Measurements from ENCODE around the gene TDRD1. TPM values are rescaled to one million over a fixed set of nuclear protein-coding genes. Genes with fewer than 3 reads are reported as not detected.

TDRD1 gene
- total RNA-seq, 1 donor from 2014 or later: 0.11 TPM

- Mint-ChIP-seq H3K27ac (no peak overlapping the region), H3K36me3 (ENCODE audit: low read depth) (no peaks in the 10 kb centered on the region), H3K9me3 (no peaks in the 10 kb centered on the region), H3K4me3 (ENCODE audit: low read depth) (no peak overlapping the region), H3K27me3 (ENCODE audit: low read depth) (peaks cover 27% of the 10 kb centered on the region), H3K4me1 (ENCODE audit: low read depth) (no peaks in the 10 kb centered on the region)
- intact Hi-C loops (cut with micrococcal nuclease): no loop called here
- no peak for DNase-seq (ENCODE audit: low spot score)
Observed at GRCh38 chr10:114181971-114182370, 2.8 kb downstream of the TDRD1 start.

GRCh38 chr10:114183563-114183962 is 4.4 kb downstream of the TDRD1 start:
- Mint-ChIP-seq H3K27me3 (ENCODE audit: low read depth) (peaks cover 32% of the 10 kb centered on the region), H3K4me1 (ENCODE audit: low read depth) (no peaks in the 10 kb centered on the region), H3K4me3 (ENCODE audit: low read depth) (no peak overlapping the region), H3K27ac (no peak overlapping the region), H3K9me3 (no peaks in the 10 kb centered on the region), H3K36me3 (ENCODE audit: low read depth) (no peaks in the 10 kb centered on the region)
- intact Hi-C loops (cut with micrococcal nuclease): no loop called here
- no peak for DNase-seq (ENCODE audit: low spot score)

DNA sequence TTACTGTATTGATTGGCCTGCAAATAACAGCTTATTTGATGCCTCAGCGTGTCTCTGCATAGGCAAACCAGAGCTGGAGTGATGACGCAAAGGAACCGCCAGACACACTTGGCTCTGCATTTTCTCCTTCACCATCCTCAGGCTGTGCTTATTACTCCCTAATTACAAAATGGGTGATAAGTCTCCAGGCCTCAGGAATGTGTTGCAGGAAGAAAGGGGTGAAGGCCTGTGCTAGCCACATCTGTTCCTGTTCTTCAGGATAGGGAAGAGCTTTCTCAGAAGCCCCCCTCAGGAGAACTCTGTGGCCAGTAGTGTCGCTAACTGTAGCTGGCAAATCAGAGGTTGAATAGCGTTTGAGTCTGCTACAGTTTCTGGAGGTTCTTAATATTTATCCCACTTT is 5.1 kb downstream of the TDRD1 start:
- no peak for DNase-seq (ENCODE audit: low spot score)
- Mint-ChIP-seq H3K27ac (no peak overlapping the region), H3K36me3 (ENCODE audit: low read depth) (no peaks in the 10 kb centered on the region), H3K9me3 (no peaks in the 10 kb centered on the region), H3K27me3 (ENCODE audit: low read depth) (peaks cover 31% of the 10 kb centered on the region), H3K4me3 (ENCODE audit: low read depth) (no peak overlapping the region), H3K4me1 (ENCODE audit: low read depth) (no peaks in the 10 kb centered on the region)
- intact Hi-C loops (cut with micrococcal nuclease): no loop called here

DNA sequence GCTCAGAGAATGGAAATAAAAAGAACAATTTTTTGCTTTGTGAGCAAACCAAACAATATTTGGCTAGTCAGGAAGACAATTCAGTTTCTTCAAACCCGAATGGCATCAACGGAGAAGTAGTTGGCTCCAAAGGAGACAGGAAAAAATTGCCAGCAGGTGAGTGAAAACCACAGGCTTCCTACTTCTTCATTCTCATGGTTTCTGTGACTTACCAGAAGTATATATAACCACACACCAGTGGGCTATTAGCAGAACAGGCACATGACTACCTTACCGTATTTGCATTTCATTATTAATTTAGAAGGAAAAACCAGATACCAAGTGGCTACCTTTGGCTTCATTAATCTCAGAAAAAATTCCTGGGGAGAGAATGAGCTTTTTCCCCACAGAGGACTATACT is 8.8 kb downstream of the TDRD1 start:
- Mint-ChIP-seq H3K4me1 (ENCODE audit: low read depth) (no peaks in the 10 kb centered on the region), H3K4me3 (ENCODE audit: low read depth) (no peak overlapping the region), H3K27ac (no peak overlapping the region), H3K36me3 (ENCODE audit: low read depth) (no peaks in the 10 kb centered on the region), H3K27me3 (ENCODE audit: low read depth) (peaks cover 48% of the 10 kb centered on the region), H3K9me3 (no peaks in the 10 kb centered on the region)
- no peak for DNase-seq (ENCODE audit: low spot score)
- intact Hi-C loops (cut with micrococcal nuclease): no loop called here

- intact Hi-C loops (cut with micrococcal nuclease): no loop called here
- H3K4me3 Mint-ChIP-seq (ENCODE audit: low read depth): no peak overlapping the region
- no peaks in the 10 kb centered on the region for H3K9me3 Mint-ChIP-seq
- H3K27me3 Mint-ChIP-seq (ENCODE audit: low read depth): peaks cover 52% of the 10 kb centered on the region
- H3K36me3 Mint-ChIP-seq (ENCODE audit: low read depth): no peaks in the 10 kb centered on the region
- no peaks in the 10 kb centered on the region for H3K4me1 Mint-ChIP-seq (ENCODE audit: low read depth)
- DNase-seq (ENCODE audit: low spot score): no peak
- H3K27ac Mint-ChIP-seq: no peak overlapping the region
Observed at GRCh38 chr10:114188900-114189299, 9.7 kb downstream of the TDRD1 start.

GRCh38 chr10:114189700-114190099 is 10.5 kb downstream of the TDRD1 start:
- Mint-ChIP-seq H3K27ac (no peak overlapping the region), H3K4me1 (ENCODE audit: low read depth) (no peaks in the 10 kb centered on the region), H3K9me3 (no peaks in the 10 kb centered on the region), H3K36me3 (ENCODE audit: low read depth) (no peaks in the 10 kb centered on the region), H3K27me3 (ENCODE audit: low read depth) (peaks cover 55% of the 10 kb centered on the region), H3K4me3 (ENCODE audit: low read depth) (no peak overlapping the region)
- no peak for DNase-seq (ENCODE audit: low spot score)
- intact Hi-C loops (cut with micrococcal nuclease): no loop called here

GRCh38 chr10:114195079-114195478 is 15.9 kb downstream of the TDRD1 start:
- DNase-seq (ENCODE audit: low spot score): no peak
- peaks cover 11% of the 10 kb centered on the region for H3K4me1 Mint-ChIP-seq (ENCODE audit: low read depth)
- no peaks in the 10 kb centered on the region for H3K36me3 Mint-ChIP-seq (ENCODE audit: low read depth)
- H3K27ac Mint-ChIP-seq: no peak overlapping the region
- intact Hi-C loops (cut with micrococcal nuclease): no loop called here
- H3K4me3 Mint-ChIP-seq (ENCODE audit: low read depth): no peak overlapping the region
- H3K9me3 Mint-ChIP-seq: no peaks in the 10 kb centered on the region
- peaks cover 70% of the 10 kb centered on the region for H3K27me3 Mint-ChIP-seq (ENCODE audit: low read depth)

GRCh38 chr10:114199239-114199638 is 20.1 kb downstream of the TDRD1 start:
- H3K36me3 Mint-ChIP-seq (ENCODE audit: low read depth): no peaks in the 10 kb centered on the region
- no peak overlapping the region for H3K27ac Mint-ChIP-seq
- peaks cover 18% of the 10 kb centered on the region for H3K4me1 Mint-ChIP-seq (ENCODE audit: low read depth)
- H3K9me3 Mint-ChIP-seq: no peaks in the 10 kb centered on the region
- no peak overlapping the region for H3K4me3 Mint-ChIP-seq (ENCODE audit: low read depth)
- no peak for DNase-seq (ENCODE audit: low spot score)
- H3K27me3 Mint-ChIP-seq (ENCODE audit: low read depth): peaks cover 65% of the 10 kb centered on the region
- intact Hi-C loops (cut with micrococcal nuclease): no loop called here

GRCh38 chr10:114202812-114203211 is 23.7 kb downstream of the TDRD1 start:
- intact Hi-C loops (cut with micrococcal nuclease): no loop called here
- Mint-ChIP-seq H3K9me3 (no peaks in the 10 kb centered on the region), H3K4me1 (ENCODE audit: low read depth) (peaks cover 7% of the 10 kb centered on the region), H3K27me3 (ENCODE audit: low read depth) (peaks cover 45% of the 10 kb centered on the region), H3K36me3 (ENCODE audit: low read depth) (no peaks in the 10 kb centered on the region), H3K4me3 (ENCODE audit: low read depth) (no peak overlapping the region), H3K27ac (no peak overlapping the region)
- DNase-seq (ENCODE audit: low spot score): no peak

GRCh38 chr10:114206902-114207301 is 27.7 kb downstream of the TDRD1 start:
- Mint-ChIP-seq H3K4me1 (ENCODE audit: low read depth) (peaks cover 6% of the 10 kb centered on the region), H3K36me3 (ENCODE audit: low read depth) (no peaks in the 10 kb centered on the region), H3K27me3 (ENCODE audit: low read depth) (peaks cover 32% of the 10 kb centered on the region), H3K4me3 (ENCODE audit: low read depth) (no peak overlapping the region), H3K9me3 (no peaks in the 10 kb centered on the region), H3K27ac (no peak overlapping the region)
- no peak for DNase-seq (ENCODE audit: low spot score)
- intact Hi-C loops (cut with micrococcal nuclease): no loop called here

DNA sequence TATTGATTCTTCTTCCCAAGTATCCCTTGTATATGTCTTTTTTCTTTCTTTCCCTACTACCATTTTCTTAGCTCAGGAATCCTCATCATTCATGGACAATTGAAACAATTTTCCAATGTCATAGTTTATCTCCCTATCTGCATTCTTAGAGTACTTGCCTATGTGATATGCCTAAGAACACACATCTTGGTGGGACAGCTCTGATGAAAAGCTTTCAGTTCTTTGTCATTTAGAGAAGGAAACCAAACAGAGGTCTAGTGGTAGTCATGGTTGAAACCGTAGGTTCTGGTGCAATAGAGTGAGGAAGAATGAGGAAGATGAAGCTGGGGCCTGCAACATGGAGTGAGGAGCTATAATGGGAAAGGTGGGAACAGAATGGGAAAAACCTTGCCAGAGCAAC is 28.2 kb downstream of the TDRD1 start:
- DNase-seq (ENCODE audit: low spot score): no peak
- no peak overlapping the region for H3K27ac Mint-ChIP-seq
- H3K36me3 Mint-ChIP-seq (ENCODE audit: low read depth): no peaks in the 10 kb centered on the region
- H3K4me3 Mint-ChIP-seq (ENCODE audit: low read depth): no peak overlapping the region
- H3K27me3 Mint-ChIP-seq (ENCODE audit: low read depth): peaks cover 34% of the 10 kb centered on the region
- H3K9me3 Mint-ChIP-seq: no peaks in the 10 kb centered on the region
- intact Hi-C loops (cut with micrococcal nuclease): no loop called here
- H3K4me1 Mint-ChIP-seq (ENCODE audit: low read depth): peaks cover 5% of the 10 kb centered on the region

DNA sequence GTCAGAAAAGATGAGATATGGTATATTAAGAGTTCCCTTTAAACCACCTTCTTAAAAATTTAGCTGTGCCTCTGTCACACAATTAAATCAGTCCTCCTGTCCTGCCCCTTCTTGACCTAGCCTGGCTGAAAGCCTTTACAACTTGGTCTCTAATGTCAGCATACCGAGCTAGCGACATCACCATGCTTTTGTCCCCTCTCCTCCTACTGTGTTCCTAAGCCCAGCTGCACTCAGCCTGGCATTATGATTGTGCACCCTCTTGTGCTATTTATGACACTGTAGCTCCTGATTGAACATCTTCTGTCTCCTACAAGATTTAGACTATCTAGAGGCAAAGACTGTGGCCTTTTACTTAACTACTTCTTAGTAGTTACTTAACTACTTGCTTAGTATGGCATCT is 29.2 kb downstream of the TDRD1 start:
- Mint-ChIP-seq H3K27ac (no peak overlapping the region), H3K4me1 (ENCODE audit: low read depth) (no peaks in the 10 kb centered on the region), H3K9me3 (no peaks in the 10 kb centered on the region), H3K27me3 (ENCODE audit: low read depth) (peaks cover 28% of the 10 kb centered on the region), H3K36me3 (ENCODE audit: low read depth) (no peaks in the 10 kb centered on the region), H3K4me3 (ENCODE audit: low read depth) (no peak overlapping the region)
- intact Hi-C loops (cut with micrococcal nuclease): no loop called here
- no peak for DNase-seq (ENCODE audit: low spot score)

DNA sequence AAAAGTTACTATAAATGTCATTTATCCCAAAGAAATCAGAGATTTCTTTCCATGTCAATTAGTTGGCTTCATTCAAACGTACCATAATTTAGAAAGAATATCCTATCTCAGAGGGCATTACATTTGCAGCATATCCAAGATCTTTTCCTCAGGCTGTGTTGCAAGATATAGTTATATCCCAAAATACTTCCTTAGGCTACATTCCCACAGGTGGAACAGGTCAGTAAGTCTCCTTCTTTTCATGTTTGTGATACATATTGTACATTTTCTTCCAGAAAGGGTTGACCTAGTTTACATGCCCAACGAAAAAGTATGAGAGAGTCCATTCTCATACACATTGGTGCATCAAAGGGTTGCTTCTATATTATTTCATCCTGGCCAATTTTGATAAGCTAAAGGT is 33.0 kb downstream of the TDRD1 start:
- intact Hi-C loops (cut with micrococcal nuclease): no loop called here
- H3K36me3 Mint-ChIP-seq (ENCODE audit: low read depth): no peaks in the 10 kb centered on the region
- H3K9me3 Mint-ChIP-seq: no peaks in the 10 kb centered on the region
- no peak overlapping the region for H3K27ac Mint-ChIP-seq
- DNase-seq (ENCODE audit: low spot score): no peak
- no peaks in the 10 kb centered on the region for H3K4me1 Mint-ChIP-seq (ENCODE audit: low read depth)
- no peak overlapping the region for H3K4me3 Mint-ChIP-seq (ENCODE audit: low read depth)
- H3K27me3 Mint-ChIP-seq (ENCODE audit: low read depth): peaks cover 31% of the 10 kb centered on the region

DNA sequence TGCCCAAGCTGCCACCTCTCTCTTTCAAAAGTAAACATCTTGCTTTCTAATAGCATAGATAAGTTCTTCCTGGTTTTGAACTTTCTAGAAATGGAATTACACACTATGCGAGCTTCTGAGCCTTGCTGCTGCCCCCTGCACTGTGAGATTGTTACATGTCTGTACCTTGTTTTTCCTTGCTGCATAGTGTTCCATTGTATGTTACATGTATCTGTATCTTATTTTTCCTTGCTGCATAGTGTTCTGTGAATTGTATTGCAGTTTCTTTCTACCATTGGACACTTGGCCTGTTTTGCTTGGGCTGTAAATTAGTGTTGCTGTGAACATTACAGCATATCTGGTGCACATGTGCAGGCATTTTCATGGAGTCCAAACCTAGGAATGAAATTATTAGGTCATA is 35.9 kb downstream of the TDRD1 start:
- Mint-ChIP-seq H3K27ac (no peak overlapping the region), H3K4me3 (ENCODE audit: low read depth) (no peak overlapping the region)

More for the DNA sequence above, 35.9 kb downstream of the TDRD1 start:
- no peak for DNase-seq (ENCODE audit: low spot score)
- H3K4me1 Mint-ChIP-seq (ENCODE audit: low read depth): no peaks in the 10 kb centered on the region
- peaks cover 33% of the 10 kb centered on the region for H3K27me3 Mint-ChIP-seq (ENCODE audit: low read depth)
- no peaks in the 10 kb centered on the region for H3K36me3 Mint-ChIP-seq (ENCODE audit: low read depth)
- H3K9me3 Mint-ChIP-seq: no peaks in the 10 kb centered on the region
- intact Hi-C loops (cut with micrococcal nuclease): no loop called here
